Measurements from ENCODE around the gene EYA4.
"Not testable (repeated sequence)": the region's sequence is repeated elsewhere in the genome, so short reads cannot be mapped to it uniquely, and the experiment has no call there.

EYA4 gene

DNA sequence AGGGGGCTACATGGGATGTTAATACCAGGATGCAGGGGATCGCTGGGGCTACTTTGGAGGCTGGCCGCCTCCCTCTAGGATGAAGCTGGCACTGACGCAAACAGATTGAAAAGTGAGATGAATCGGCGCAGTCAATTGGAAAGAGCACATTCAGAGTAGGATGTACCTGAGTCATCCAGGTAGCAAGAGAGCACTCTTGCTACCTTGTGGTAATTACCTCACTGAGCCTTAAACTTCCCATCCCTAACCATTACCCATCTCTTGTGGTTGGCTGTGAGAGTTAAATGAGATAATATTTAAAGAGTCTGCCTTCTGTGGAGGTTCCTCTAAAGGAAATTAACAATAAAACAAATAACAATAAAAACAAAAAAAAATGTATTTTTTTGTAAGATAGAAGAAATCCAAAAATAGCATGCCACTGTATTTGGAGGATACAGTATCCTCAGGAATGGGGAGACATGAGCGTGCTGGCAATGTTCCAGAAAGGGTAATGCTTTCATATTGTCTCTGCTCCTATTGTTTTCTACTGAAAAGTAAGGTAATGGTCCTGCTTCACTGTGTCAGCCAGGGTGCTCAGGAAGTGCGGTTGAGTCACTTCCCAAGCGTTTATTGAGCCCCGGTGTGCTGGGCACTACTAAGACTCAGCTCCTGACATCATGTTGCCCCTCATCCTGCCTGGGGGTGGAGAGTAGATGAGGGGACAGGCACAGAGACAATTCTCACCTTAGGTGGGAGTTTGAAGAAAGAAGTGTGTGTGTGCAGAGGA is 301.1 kb downstream of the EYA4 start:
- DNase-seq = no peak

DNA sequence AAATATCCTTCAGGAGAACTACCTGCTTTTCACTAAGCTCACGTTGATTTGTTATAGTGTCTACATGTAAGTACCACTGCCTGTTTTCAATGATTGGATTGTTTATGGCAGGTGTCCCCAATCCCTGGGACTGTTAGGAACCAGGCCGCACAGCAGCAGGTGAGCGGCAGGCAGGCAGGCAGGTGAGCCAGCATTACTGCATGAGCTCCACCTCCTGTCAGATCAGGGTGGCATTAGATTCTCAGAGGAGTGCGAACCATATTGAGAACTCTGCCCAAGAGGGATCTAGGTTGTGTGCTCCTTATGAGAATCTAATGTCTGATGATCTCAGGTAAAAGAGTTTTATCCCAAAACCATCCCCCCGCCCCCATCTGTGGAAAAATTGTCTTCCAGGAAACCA is 303.3 kb downstream of the EYA4 start:
- DNase-seq = no peak

DNA sequence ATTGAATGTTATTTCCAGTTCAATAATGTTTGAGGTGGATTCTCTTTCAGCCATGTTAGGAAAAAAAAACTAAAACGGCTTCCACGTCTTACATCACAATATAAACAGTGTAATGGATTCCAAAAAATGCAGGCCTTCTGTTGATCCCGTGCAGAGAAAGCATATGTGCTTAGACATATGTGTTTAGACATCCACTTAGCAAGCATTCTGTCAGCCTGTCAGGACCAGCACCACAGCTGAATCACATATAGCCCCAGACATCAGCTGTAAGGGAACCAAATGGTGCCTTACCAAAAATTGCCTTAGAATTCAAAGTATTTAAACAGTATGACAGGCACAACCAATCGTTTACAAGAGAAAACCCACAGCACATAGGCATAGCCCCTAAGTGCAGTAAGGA is 304.9 kb downstream of the EYA4 start:
- no peak for DNase-seq

DNA sequence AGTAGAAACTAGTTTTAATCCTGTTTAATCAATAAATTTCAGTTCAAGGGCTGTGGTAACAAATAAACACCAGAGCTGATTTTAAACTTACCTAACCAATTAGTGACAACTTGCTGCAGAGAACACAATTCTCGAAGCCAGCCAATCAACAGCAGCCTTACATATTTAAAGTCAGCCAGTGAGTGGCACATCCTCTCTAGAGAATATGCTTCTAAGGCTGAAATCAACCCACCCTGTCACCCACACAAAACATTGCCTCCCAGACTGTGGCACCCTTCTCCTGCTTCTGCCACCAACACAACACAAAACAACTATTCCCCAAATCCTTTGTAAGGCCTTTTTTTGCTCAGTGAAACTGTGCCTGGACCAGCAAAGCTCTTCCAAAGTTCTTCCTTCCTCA is 306.0 kb downstream of the EYA4 start:
- DNase-seq = no peak

GRCh38 chr6:133548423-133549159 is 307.4 kb downstream of the EYA4 start:
- DNase-seq = no peak

DNA sequence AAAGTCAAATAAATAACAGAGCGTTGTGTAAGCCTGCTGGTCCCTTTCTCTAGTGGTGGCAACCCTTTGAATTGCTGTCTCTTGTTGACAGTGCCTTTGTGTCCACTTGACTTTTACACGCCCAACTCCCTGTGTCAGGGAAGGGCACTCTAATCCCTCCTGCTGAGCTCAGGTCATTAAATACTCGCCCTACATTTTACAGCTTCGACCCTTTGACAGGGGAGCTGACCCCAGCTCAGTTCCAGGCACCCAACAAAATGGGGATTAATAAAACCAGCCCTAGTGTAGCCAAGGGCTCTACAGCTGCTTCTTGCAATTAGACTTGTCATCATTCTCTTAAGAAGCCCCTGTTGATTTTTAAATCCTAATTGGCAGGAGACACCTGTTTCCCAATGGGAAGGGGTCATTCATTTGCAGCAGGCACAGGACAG is 308.2 kb downstream of the EYA4 start:
- no peak for DNase-seq

DNA sequence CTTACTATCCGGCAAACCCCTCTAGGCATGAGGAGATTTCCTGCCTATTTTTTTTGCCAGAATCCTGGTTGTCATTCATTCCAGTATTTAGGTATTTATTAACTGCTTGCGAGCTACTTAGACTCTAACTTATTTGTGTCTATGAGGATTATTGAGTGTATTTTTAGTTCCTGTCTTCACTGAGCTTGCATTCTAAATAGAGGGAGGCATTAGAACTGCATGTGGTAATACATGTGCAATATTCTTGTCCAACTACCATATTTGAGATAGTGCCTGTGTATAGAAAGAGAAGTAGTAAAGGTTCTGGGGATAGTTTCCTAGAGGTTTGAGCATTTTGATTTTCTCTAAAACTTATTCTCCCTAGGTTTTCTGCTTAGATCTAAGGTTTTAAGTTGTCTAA is 308.9 kb downstream of the EYA4 start:
- no peak for DNase-seq

GRCh38 chr6:133551436-133551835 is 310.3 kb downstream of the EYA4 start:
- DNase-seq = no peak

GRCh38 chr6:133551847-133552341 is 310.7 kb downstream of the EYA4 start:
- DNase-seq = no peak

GRCh38 chr6:133553652-133554051 is 312.5 kb downstream of the EYA4 start:
- peak; percentile 37 for DNase-seq

GRCh38 chr6:133554121-133554520 is 313.0 kb downstream of the EYA4 start:
- not testable (repeated sequence) for DNase-seq

GRCh38 chr6:133555685-133556084 is 314.5 kb downstream of the EYA4 start:
- DNase-seq = no peak

DNA sequence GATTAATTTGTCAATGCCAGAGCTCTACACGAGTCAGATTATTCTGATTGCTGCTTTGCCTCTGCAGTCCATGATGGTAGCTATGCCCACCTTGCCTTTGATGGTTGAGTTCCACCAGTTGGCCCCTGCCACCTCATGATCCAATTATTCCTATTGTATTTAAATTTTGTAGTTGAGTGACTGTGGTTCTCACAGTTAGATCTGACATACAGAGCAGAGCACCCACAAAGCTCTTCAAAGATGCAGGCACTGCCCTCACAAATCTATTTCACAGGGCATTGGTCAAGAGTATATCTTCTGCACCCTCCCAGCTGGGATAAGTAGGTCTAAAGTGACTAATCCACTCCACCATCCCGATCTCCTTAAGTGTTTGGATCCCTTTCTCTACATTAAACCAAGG is 318.8 kb downstream of the EYA4 start:
- DNase-seq = no peak

DNA sequence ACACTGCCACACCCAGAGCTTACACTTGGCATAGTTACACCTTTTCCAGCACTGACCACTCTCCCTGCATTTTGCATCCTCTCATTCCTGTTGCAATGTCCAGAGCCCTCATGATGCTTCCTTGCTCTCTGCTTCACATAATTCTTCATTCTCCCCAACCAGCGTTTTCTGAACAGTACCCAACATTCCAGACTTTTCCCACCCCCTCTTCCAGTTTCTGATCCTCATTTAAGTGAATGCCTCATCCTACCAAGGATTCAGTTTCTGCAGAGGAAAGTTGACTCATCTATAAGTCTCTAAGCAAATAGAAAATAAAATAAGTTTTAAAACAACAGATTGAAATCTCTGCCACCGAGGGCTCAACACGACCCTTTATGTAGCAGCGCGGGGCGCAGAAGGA is 326.5 kb downstream of the EYA4 start:
- DNase-seq = no peak

GRCh38 chr6:133568970-133569889 is 328.1 kb downstream of the EYA4 start:
- DNase-seq = peak; percentile 30

GRCh38 chr6:133571681-133572080 is 330.5 kb downstream of the EYA4 start:
- DNase-seq = no peak

GRCh38 chr6:133577851-133578250 is 336.7 kb downstream of the EYA4 start:
- no peak for DNase-seq
